ENCODE results near the gene GHRL. TPM values are rescaled to one million over a fixed set of nuclear protein-coding genes. Genes with fewer than 3 reads are reported as not detected.

The GHRL gene
- total RNA-seq, 1 experiment from 2014 or later: 0.85 TPM

GRCh38 chr3:10322352-10322710 lies 29.6 kb upstream of the GHRL start:
- intact Hi-C loops (cut with micrococcal nuclease; ENCODE audit: unreplicated experiment): no loop called here
- peaks cover 43% of the 10 kb centered on the region for H3K27me3 Mint-ChIP-seq (ENCODE audit: unreplicated experiment)
- peak; percentile 15 for TF ChIP-seq CTCF (IDR thresholded peaks at IDR 0.05; ENCODE audit: unreplicated experiment)
- H3K9me3 Mint-ChIP-seq (ENCODE audit: low read depth, unreplicated experiment): no peaks in the 10 kb centered on the region
- H3K4me1 Mint-ChIP-seq (ENCODE audit: low read depth, unreplicated experiment): no peaks in the 10 kb centered on the region
- DNase-seq: peak; percentile 24
- CTCF ChIA-PET: interaction anchor here (0.7 to 1.1 kb wide), 3 partner anchors 16 to 218 kb away, joined by 3 to 4 read pairs (median 3); no protein-coding TSS in a partner anchor
- H3K27ac Mint-ChIP-seq (ENCODE audit: unreplicated experiment): no peak overlapping the region
- peaks cover 32% of the 10 kb centered on the region for H3K36me3 Mint-ChIP-seq (ENCODE audit: insufficient read depth, unreplicated experiment)
- BruUV-seq (replicated peaks): no TSS peak
- H3K4me3 Mint-ChIP-seq (ENCODE audit: low read depth, unreplicated experiment): no peak overlapping the region

- Mint-ChIP-seq H3K27ac (ENCODE audit: unreplicated experiment) (peak overlapping the region; percentile 72), H3K4me1 (ENCODE audit: low read depth, unreplicated experiment) (no peaks in the 10 kb centered on the region), H3K36me3 (ENCODE audit: insufficient read depth, unreplicated experiment) (peaks cover 36% of the 10 kb centered on the region), H3K9me3 (ENCODE audit: low read depth, unreplicated experiment) (no peaks in the 10 kb centered on the region), H3K27me3 (ENCODE audit: unreplicated experiment) (peaks cover 38% of the 10 kb centered on the region), H3K4me3 (ENCODE audit: low read depth, unreplicated experiment) (peak overlapping the region; percentile 82)
- TF ChIP-seq CTCF (IDR thresholded peaks at IDR 0.05; ENCODE audit: unreplicated experiment): no peak
- intact Hi-C loops (cut with micrococcal nuclease; ENCODE audit: unreplicated experiment): no loop called here
- no peak for DNase-seq
- BruUV-seq (replicated peaks): no TSS peak
- CTCF ChIA-PET: interaction anchor here (0.7 to 1.3 kb wide), 4 partner anchors 16 to 218 kb away, joined by 3 to 6 read pairs (median 4); no protein-coding TSS in a partner anchor
These were observed 29.0 kb upstream of the GHRL start for GRCh38 chr3:10321630-10322351.

DNA sequence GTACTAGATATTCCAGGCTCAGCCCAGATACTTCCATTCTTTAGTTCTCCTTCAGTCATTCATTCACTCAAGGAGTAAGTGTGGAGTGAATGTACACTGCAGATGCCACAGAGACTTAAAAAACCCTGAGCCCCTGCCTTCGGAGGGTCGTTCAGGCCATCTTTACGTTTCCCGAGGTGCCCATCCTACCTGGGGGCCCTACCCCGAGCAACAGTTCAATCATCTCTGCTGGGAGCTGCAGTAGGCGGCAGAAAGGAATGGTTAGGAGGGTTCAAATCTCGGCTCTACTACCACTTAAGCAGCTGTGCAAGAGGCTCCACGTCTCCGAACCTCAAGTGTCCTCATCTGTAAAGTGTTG lies 27.6 kb upstream of the GHRL start:
- no peak for DNase-seq
- peaks cover 23% of the 10 kb centered on the region for H3K27me3 Mint-ChIP-seq (ENCODE audit: unreplicated experiment)
- CTCF ChIA-PET: interaction anchor here (0.6 to 1.3 kb wide), 5 partner anchors 22 to 387 kb away, joined by 3 to 11 read pairs (median 5); no protein-coding TSS in a partner anchor
- intact Hi-C loops (cut with micrococcal nuclease; ENCODE audit: unreplicated experiment): no loop called here
- no TSS peak for BruUV-seq (replicated peaks)
- no peak for TF ChIP-seq CTCF (IDR thresholded peaks at IDR 0.05; ENCODE audit: unreplicated experiment)
- peak overlapping the region; percentile 82 for H3K4me3 Mint-ChIP-seq (ENCODE audit: low read depth, unreplicated experiment)
- H3K36me3 Mint-ChIP-seq (ENCODE audit: insufficient read depth, unreplicated experiment): peaks cover 36% of the 10 kb centered on the region
- H3K4me1 Mint-ChIP-seq (ENCODE audit: low read depth, unreplicated experiment): no peaks in the 10 kb centered on the region
- no peaks in the 10 kb centered on the region for H3K9me3 Mint-ChIP-seq (ENCODE audit: low read depth, unreplicated experiment)
- peak overlapping the region; percentile 72 for H3K27ac Mint-ChIP-seq (ENCODE audit: unreplicated experiment)

DNA sequence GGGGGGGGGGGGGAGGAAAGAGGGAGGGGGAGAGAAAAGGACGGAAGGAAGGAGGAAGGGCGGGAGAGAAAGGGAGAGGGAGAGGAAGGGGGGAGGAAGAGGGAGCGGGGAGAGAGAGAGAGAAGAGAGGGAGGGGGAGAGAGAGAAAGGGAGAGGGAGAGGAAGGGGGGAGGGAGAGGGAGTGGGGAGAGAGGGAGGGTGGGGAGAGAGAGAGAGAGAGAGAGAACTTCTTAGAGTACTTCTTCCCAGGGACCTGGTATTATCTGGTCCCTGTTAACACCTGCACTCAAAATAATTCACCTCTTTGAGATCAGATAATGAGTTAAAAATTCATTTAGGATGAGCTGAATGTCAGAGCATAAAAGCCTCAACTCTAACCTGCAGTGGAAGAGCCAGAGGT lies 27.1 kb upstream of the GHRL start:
- Mint-ChIP-seq H3K9me3 (ENCODE audit: low read depth, unreplicated experiment) (no peaks in the 10 kb centered on the region), H3K36me3 (ENCODE audit: insufficient read depth, unreplicated experiment) (peaks cover 36% of the 10 kb centered on the region), H3K27ac (ENCODE audit: unreplicated experiment) (peak overlapping the region; percentile 72), H3K27me3 (ENCODE audit: unreplicated experiment) (peaks cover 18% of the 10 kb centered on the region), H3K4me3 (ENCODE audit: low read depth, unreplicated experiment) (peak overlapping the region; percentile 82), H3K4me1 (ENCODE audit: low read depth, unreplicated experiment) (no peaks in the 10 kb centered on the region)
- CTCF ChIA-PET: interaction anchor here (0.8 to 1.1 kb wide), 2 partner anchors 23 to 387 kb away, joined by 3 to 11 read pairs; no protein-coding TSS in a partner anchor
- TF ChIP-seq CTCF (IDR thresholded peaks at IDR 0.05; ENCODE audit: unreplicated experiment): no peak
- no peak for DNase-seq
- intact Hi-C loops (cut with micrococcal nuclease; ENCODE audit: unreplicated experiment): no loop called here
- BruUV-seq (replicated peaks): no TSS peak

Measured in Calu3 (cell line).